ENCODE measurements around the gene CACNG4.

GRCh38 chr17:66996926-66997325, 32.4 kb downstream of the CACNG4 start:
- TF ChIP-seq CTCF (IDR thresholded peaks at IDR 0.05) (no peak), POLR2AphosphoS5 (IDR thresholded peaks at IDR 0.05) (no peak), POLR2A (IDR thresholded peaks at IDR 0.05) (no peak)
